Astrocyte (in vitro differentiated cells and primary cell): ENCODE results near the gene HIBADH. TPM values are rescaled to one million over a fixed set of nuclear protein-coding genes. Genes with fewer than 3 reads are reported as not detected.
A peak's percentile ranks its signal among the peaks of the same experiment; 100 is the strongest.

Experiments
- DNase-seq: peaks from one replicate; pipeline ENCODE4 v3.0.0-alpha.2; 2010; ENCODE audit warnings: low read depth
- FAIRE-seq: peaks from 2 replicates; lab custom pipeline; 2011; peaks lifted over from hg19 to GRCh38; lab: Jason Lieb, UNC
- H2AFZ ChIP-seq: 2 replicates; pipeline ENCODE4 v1.6.0; 2012; ENCODE audit warnings: low read depth, low read length, inconsistent platforms
- H3K27ac ChIP-seq: 2 replicates; pipeline ENCODE4 v1.5.1; 2011; ENCODE audit warnings: low read depth, low read length, inconsistent platforms
- H3K27me3 ChIP-seq: 2 replicates; pipeline ENCODE4 v1.6.0; 2011; ENCODE audit warnings: low read length, inconsistent platforms; ENCODE audit not compliant: insufficient read depth
- H3K36me3 ChIP-seq: 2 replicates; pipeline ENCODE4 v1.5.1; 2011; ENCODE audit warnings: low read length, inconsistent platforms; ENCODE audit not compliant: insufficient read depth
- H3K4me1 ChIP-seq: 2 replicates; pipeline ENCODE4 v1.5.1; 2011; ENCODE audit warnings: low read length, inconsistent platforms; ENCODE audit not compliant: insufficient read depth
- H3K4me2 ChIP-seq: 2 replicates; pipeline ENCODE4 v1.6.0; 2012; ENCODE audit warnings: low read length, inconsistent platforms
- H3K4me3 ChIP-seq: 2 replicates; pipeline ENCODE4 v1.5.1; 2011; ENCODE audit warnings: low read depth, mild to moderate bottlenecking, low read length, inconsistent platforms; ENCODE audit not compliant: insufficient read depth
- H3K79me2 ChIP-seq: 2 replicates; pipeline ENCODE4 v1.6.0; 2012; ENCODE audit warnings: mild to moderate bottlenecking, low read length, inconsistent platforms; ENCODE audit not compliant: insufficient read depth
- H3K9ac ChIP-seq: 2 replicates; pipeline ENCODE4 v1.6.0; 2012; ENCODE audit warnings: mild to moderate bottlenecking, low read length, inconsistent platforms
- H3K9me3 ChIP-seq: 2 replicates; pipeline ENCODE4 v1.5.1; 2012; ENCODE audit warnings: low read depth, mild to moderate bottlenecking, low read length, inconsistent platforms; ENCODE audit not compliant: insufficient read depth
- H4K20me1 ChIP-seq: 2 replicates; pipeline ENCODE4 v1.6.0; 2012; ENCODE audit warnings: low read length, inconsistent platforms; ENCODE audit not compliant: insufficient read depth
- H3K27ac Mint-ChIP-seq: one replicate; pipeline ENCODE4 v1.8.0; 2021; ENCODE audit warnings: mild to moderate bottlenecking, mixed read lengths; ENCODE audit not compliant: unreplicated experiment
- H3K27me3 Mint-ChIP-seq: one replicate; pipeline ENCODE4 v1.8.0; 2021; ENCODE audit warnings: low read depth, mixed read lengths; ENCODE audit not compliant: unreplicated experiment
- H3K36me3 Mint-ChIP-seq: one replicate; pipeline ENCODE4 v1.8.0; 2021; ENCODE audit warnings: low read depth, mixed read lengths; ENCODE audit not compliant: unreplicated experiment
- H3K4me1 Mint-ChIP-seq: one replicate; pipeline ENCODE4 v1.8.0; 2021; ENCODE audit warnings: low read depth, mixed read lengths; ENCODE audit not compliant: unreplicated experiment
- H3K4me3 Mint-ChIP-seq: one replicate; pipeline ENCODE4 v1.8.0; 2021; ENCODE audit warnings: mild to moderate bottlenecking, moderate library complexity, mixed read lengths; ENCODE audit not compliant: unreplicated experiment
- H3K9me3 Mint-ChIP-seq: one replicate; pipeline ENCODE4 v1.8.0; 2021; ENCODE audit warnings: mild to moderate bottlenecking, mixed read lengths; ENCODE audit not compliant: unreplicated experiment
- CTCF ChIP-seq: IDR thresholded peaks from 2 replicates; pipeline ENCODE4 v1.5.1; 2011; ENCODE audit warnings: low read depth, mild to moderate bottlenecking, inconsistent platforms, low read length, moderate library complexity; ENCODE audit not compliant: insufficient read depth
- EZH2 ChIP-seq: IDR thresholded peaks from 2 replicates; pipeline ENCODE4 v1.6.1; 2012; ENCODE audit warnings: mild to moderate bottlenecking, low read length, inconsistent platforms; ENCODE audit not compliant: insufficient read depth
- total RNA-seq: library from RNA; stranded (reverse); gene quantifications from 2 replicates; pipeline ENCODE4 v1.2.1, GENCODE V29; 2021

Gene HIBADH
- total RNA-seq, 1 donor from 2014 or later, result 21.9 TPM

GRCh38 chr7:27642271-27642670 lies 20.4 kb downstream of the HIBADH start:
- H3K36me3 ChIP-seq, result no peaks in the 10 kb centered on the region
- Mint-ChIP-seq H3K4me3 (no peak overlapping the region), H3K36me3 (peaks cover 8% of the 10 kb centered on the region), H3K27me3 (no peaks in the 10 kb centered on the region), H3K9me3 (no peaks in the 10 kb centered on the region), H3K4me1 (peaks cover 14% of the 10 kb centered on the region), H3K27ac (no peak overlapping the region)
- peaks cover 5% of the 10 kb centered on the region for H3K79me2 ChIP-seq
- no peak overlapping the region for H2AFZ ChIP-seq
- DNase-seq (no peak), FAIRE-seq (no peak)
- H3K9ac ChIP-seq, result no peak overlapping the region
- peak overlapping the region; percentile 70 for H3K4me2 ChIP-seq
- no peaks in the 10 kb centered on the region for H3K27me3 ChIP-seq
- no peaks in the 10 kb centered on the region for H3K9me3 ChIP-seq
- no peaks in the 10 kb centered on the region for H4K20me1 ChIP-seq
- TF ChIP-seq EZH2 (no peak), CTCF (no peak)
- peak overlapping the region; percentile 57 for H3K27ac ChIP-seq
- H3K4me3 ChIP-seq, result no peak overlapping the region
- H3K4me1 ChIP-seq, result peaks cover 19% of the 10 kb centered on the region

- Histone ChIP-seq H3K79me2 (peaks cover 5% of the 10 kb centered on the region), H3K27me3 (no peaks in the 10 kb centered on the region), H3K9ac (peak overlapping the region; percentile 17), H3K4me1 (peaks cover 19% of the 10 kb centered on the region), H4K20me1 (no peaks in the 10 kb centered on the region), H3K4me2 (peak overlapping the region; percentile 70), H3K27ac (peak overlapping the region; percentile 57), H3K9me3 (no peaks in the 10 kb centered on the region), H3K36me3 (no peaks in the 10 kb centered on the region), H3K4me3 (peak overlapping the region; percentile 38), H2AFZ (peak overlapping the region; percentile 20)
- H3K36me3 Mint-ChIP-seq, result peaks cover 8% of the 10 kb centered on the region
- H3K4me1 Mint-ChIP-seq, result peaks cover 11% of the 10 kb centered on the region
- H3K9me3 Mint-ChIP-seq, result no peaks in the 10 kb centered on the region
- DNase-seq (no peak), FAIRE-seq (no peak)
- H3K27ac Mint-ChIP-seq, result peak overlapping the region; percentile 0
- H3K27me3 Mint-ChIP-seq, result no peaks in the 10 kb centered on the region
- TF ChIP-seq CTCF (no peak), EZH2 (no peak)
- no peak overlapping the region for H3K4me3 Mint-ChIP-seq
Measured at GRCh38 chr7:27641581-27642230, 21.0 kb downstream of the HIBADH start.
